CD4-positive, alpha-beta T cell treated with Interleukin-10 for 1 hour (primary cell): Measurements from ENCODE around the gene SPAG16.

Experiments used
- DNase-seq: peaks from one replicate; pipeline ENCODE4 v3.0.0-alpha.2; 2020

Gene SPAG16

GRCh38 chr2:213411582-213412289 lies 127.5 kb downstream of the SPAG16 start:
- no peak for DNase-seq

DNA sequence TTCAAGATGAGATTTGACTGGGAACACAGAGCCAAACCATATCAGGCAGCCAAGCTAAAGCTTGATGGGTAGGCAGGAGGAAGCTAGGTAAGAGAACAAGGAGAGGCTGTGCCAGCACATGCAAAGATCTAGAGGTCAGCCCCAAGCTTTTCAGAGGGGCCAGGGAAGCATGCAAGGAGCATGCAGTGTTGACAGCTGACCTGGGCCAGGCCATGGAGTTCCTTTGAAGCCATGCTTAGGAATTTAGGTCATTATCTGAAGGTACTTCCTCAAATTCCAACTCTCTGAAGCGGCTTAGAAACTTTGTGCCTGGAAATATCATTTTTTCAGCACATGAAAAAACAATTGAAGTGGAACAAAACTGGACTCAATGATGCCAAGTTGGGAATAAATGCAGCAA lies 130.8 kb downstream of the SPAG16 start:
- no peak for DNase-seq

- no peak for DNase-seq
Measured at GRCh38 chr2:213416832-213417231, 132.6 kb downstream of the SPAG16 start.

GRCh38 chr2:213419980-213420379 lies 135.7 kb downstream of the SPAG16 start:
- no peak for DNase-seq

DNA sequence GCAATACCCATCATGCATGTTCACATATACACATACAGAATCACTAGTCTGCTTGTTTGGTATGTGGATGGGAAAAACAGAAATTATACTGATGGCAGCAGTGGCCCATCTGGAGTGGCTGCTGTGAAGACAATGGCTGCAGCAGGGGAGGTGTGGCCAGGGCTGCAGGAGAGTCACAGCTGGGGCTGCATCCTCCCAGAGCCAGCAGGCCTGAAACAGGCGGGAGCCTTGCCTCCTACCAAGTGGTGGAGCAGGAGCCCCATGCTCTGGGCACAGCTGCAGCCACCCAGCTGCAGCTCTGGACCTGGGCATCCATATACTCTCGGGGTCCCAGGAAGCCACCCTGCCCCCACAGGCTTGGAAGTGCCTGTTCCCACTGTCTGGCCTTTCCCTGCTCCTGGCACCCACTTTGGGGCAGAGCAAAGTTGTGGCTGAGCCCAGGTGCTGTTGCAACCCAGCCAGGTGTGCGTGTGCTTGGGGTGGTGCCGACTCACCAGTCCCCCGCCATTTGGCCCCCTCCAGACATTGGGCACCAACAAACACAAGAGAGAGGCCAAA lies 136.6 kb downstream of the SPAG16 start:
- DNase-seq: no peak

- no peak for DNase-seq
Measured at GRCh38 chr2:213422211-213422610, 137.9 kb downstream of the SPAG16 start.

DNA sequence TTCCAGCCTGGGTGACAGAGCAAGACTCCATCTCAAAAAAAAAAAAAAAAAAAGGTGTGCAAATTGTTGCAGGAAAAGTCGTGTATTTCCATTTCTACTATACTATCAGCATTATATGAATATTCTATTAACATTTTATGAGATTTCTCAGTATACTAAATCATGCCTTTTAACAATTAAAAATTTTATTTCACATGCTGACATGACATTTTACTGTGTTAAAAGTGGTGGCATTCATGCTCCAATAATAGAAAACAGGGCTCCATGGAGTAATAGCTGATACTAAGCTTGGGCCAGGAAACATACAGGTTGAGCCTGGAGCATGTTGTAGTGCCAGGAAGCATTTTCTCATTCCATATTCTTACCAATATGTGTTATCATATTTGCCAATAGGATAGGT lies 141.4 kb downstream of the SPAG16 start:
- DNase-seq: no peak

GRCh38 chr2:213429516-213429915 lies 145.3 kb downstream of the SPAG16 start:
- no peak for DNase-seq

- DNase-seq: no peak
Measured at GRCh38 chr2:213443921-213444320, 159.7 kb downstream of the SPAG16 start.

- DNase-seq: no peak
Measured at GRCh38 chr2:213451542-213452239, 167.4 kb downstream of the SPAG16 start.

DNA sequence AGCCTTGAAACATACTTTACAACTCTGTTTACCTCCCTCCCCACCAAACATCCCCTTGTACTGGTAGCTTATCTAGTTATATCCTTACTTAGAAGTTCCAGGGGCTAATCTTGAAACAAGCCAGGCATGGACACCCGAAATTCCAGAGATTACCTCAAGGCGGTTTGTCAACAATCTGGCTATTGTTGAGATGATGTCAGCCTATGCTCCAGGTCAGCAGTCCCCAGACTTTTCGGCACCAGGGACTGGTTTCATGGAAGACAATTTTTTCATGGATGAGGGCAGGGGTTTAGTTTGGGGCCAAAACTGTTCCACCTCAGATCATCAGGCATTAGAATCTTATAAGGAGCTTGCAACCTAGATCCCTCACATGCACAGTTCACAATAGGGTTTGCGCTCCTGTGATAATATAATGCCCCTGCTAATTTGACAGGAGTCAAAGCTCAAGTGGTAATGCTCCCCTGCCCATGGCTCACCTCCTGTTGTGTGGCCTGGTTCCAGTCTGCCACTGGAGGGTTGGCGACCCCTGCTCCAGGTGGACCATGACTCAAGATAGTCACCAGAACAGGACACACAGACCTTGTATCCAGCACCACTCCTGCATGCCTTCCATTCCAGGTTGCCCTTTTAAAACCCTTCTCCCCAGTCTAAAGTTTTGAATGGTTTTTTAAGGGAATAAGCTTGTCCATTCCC lies 171.2 kb downstream of the SPAG16 start:
- DNase-seq: no peak

DNA sequence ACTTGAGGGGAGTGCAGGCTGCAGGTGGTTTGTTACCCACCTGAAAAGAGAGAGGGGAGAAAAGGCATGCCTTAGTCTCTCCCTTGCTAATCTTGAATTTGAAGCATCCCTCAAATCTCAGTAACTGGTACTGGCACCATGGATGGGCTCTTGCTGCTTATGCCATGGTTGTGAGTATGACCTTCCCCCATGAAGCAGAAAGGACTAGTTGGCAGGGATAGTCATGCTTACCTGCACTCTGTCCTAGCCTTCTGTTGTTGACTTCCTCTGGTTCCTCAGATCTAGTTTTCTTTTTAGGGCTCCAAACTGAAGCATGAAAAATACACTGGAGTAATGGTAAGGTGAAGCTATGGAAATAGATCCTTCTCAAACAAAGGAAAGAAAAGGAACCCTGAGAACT lies 191.2 kb downstream of the SPAG16 start:
- DNase-seq: no peak

DNA sequence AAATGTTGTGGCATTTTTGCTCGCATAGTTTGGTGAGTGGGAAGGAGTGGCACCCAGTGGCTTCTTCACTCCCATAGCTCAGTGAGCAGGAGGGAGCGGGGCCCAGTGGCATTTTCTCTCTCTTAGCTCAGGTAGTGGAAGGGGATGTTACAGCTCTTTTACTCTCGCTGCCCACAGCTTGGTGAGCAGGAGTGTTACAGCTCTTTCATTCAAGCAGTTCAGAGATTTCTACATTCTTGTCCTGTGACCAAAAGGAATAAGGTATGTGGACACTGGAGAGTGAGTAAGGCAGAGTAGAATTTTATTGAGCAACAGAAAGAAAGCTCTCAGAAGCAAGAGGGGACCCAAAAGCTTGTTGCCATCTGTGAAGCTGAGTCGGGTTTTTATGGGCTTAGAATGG lies 192.4 kb downstream of the SPAG16 start:
- DNase-seq: no peak

DNA sequence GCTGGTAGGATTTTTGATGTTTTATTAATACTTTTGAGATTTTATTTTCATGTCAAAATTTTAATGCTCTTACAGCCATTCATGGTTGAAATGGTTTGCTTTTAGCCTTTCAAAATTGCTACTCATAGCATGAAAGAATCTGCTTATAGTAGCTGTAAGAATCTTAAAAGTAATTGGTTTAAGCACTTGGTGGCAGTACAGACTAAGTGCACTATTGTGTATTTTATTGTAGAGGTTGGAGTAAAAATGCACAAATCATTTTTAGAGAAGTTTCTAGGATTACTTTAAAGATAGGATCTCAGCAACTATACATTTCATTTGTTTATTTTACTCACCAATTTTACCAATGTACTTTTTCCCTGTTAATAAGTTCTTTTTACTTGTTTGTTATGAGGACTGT lies 205.8 kb downstream of the SPAG16 start:
- DNase-seq: no peak

DNA sequence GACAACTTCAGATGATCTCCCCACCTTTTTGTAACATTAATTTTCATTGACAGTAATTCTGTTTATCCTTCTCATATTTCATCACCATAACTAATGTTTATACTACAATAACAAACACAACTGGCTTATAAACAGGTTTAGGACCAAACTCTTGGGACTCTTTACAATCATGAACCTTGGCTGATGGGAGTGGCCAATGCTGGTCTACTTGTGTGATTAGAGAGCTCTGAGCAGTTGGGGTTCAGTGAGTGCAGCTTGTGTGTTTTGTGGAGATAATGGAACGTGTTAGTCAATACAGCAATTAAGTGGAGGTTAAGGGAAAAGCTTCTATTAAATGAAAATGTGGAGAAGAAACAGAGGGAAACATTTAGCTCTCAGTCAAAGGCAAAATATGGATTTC lies 207.1 kb downstream of the SPAG16 start:
- DNase-seq: no peak

- DNase-seq: no peak
Measured at GRCh38 chr2:213496226-213496625, 212.0 kb downstream of the SPAG16 start.

DNA sequence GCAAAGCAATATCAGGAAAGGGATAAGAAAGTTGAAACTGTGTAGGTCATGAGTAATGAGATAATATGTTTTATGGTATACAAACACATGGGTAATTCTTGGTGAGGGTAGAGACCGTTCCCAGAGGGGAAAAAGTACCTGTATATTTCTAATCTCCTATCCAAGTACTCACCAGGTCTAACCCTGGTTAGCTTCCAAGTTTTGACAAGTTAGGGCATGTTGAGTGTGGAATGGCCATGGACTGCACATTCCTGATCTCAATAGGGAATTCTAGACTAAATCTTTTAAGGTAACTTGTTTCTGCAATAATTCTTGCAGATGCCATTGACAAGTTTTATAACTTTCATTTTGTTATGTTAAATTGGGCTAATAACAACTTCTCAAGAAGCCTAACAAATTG lies 216.6 kb downstream of the SPAG16 start:
- DNase-seq: no peak

GRCh38 chr2:213524164-213524563 lies 239.9 kb downstream of the SPAG16 start:
- DNase-seq: no peak

GRCh38 chr2:213537579-213537978 lies 253.3 kb downstream of the SPAG16 start:
- no peak for DNase-seq

DNA sequence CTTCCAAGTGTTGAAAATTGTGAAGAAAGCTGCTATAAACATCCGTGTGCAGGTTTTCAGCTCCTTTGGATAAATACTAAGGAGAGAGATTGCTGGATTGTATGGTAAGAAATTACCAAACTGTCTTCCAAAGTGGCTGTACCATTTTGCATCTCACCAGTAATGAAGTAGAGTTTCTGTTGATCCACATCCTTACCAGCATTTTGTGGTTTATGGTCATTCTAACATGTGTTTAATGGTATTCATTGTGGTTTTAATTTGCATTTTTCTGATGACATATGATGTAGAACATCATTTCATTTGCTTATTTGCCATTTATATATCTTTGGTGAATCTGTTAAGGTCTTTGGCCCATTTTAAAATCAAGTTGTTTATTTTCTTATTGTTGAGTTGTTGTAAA lies 260.7 kb downstream of the SPAG16 start:
- DNase-seq: no peak

DNA sequence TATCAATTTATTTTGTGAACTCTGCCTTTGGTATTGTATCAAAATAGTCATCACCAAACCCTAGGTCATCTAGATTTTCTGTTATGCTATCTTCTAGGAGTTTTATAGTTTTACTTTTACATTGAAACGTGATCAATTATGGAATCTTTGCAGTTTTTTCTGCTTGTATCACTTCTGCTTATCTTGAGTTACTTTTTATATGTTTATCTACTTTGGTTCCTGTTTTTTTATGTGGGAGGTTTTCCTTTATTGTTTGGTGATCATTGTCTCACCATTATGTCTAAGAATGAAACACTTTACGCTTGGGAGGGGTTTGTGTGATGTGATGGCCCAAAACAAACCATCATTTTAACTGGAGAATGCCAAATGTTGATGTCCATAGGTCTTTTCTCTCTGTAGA lies 261.2 kb downstream of the SPAG16 start:
- no peak for DNase-seq

GRCh38 chr2:213545964-213546475 lies 261.8 kb downstream of the SPAG16 start:
- DNase-seq: no peak

GRCh38 chr2:213551526-213551925 lies 267.3 kb downstream of the SPAG16 start:
- DNase-seq: no peak

DNA sequence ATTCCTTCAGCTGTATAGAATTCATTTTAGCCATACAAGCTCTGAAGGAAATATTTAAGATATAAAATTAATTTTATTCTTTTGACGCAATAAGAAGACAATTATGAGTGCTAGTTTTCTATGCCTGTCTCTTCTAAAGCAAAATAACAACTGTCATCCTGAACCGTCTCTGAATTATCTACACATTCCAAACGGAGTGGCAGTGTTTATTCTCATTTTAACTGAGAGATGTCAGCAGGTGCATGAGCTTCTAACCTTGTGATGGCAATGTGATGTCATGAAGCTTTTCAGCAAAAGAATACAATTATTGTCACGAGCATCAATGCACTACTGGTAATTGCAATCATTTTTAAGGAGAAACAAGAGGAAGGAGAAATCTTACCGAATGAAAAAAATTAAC lies 274.8 kb downstream of the SPAG16 start:
- no peak for DNase-seq
